H1 (cell line): ENCODE measurements around the gene RAB21. TPM values are rescaled to one million over a fixed set of nuclear protein-coding genes. Genes with fewer than 3 reads are reported as not detected.
A peak's percentile ranks its signal among the peaks of the same experiment; 100 is the strongest.

Source experiments
- BACH1 ChIP-seq: IDR thresholded peaks from 2 replicates; pipeline ENCODE4 v1.6.1; 2012; ENCODE audit warnings: low read length, improper control_type of control experiment
- CEBPB ChIP-seq: IDR thresholded peaks from 2 replicates; pipeline ENCODE4 v1.6.1; 2012; ENCODE audit warnings: low read depth, low read length
- GABPA ChIP-seq: IDR thresholded peaks from 2 replicates; pipeline ENCODE4 v1.6.1; 2011; ENCODE audit warnings: mild to moderate bottlenecking, low read length, moderate library complexity, borderline replicate concordance; ENCODE audit not compliant: insufficient read depth
- JUN ChIP-seq: IDR thresholded peaks from 2 replicates; pipeline ENCODE4 v1.6.1; 2011; ENCODE audit warnings: low read depth, mild to moderate bottlenecking, improper control_type of control experiment, low read length
- RAD21 ChIP-seq, 2 experiments: IDR thresholded peaks in 1 of 2; conservative IDR thresholded peaks in 1 of 2; 2 replicates each; pipeline ENCODE4 v1.6.1; 2011; ENCODE audit warnings: low read depth in 2 of 2, low read length in 2 of 2, improper control_type of control experiment in 1 of 2, inconsistent platforms in 1 of 2, mild to moderate bottlenecking in 1 of 2, moderate library complexity in 1 of 2
- RXRA ChIP-seq: IDR thresholded peaks from 2 replicates; pipeline ENCODE4 v1.6.1; 2011; ENCODE audit warnings: low read depth, mild to moderate bottlenecking, low read length, moderate library complexity; ENCODE audit not compliant: insufficient read depth
- polyA plus RNA-seq, 7 experiments: library from polyadenylated mRNA; depleted of rRNA in 3 of 7; stranded (reverse) in 5 of 7; unstranded in 2 of 7; fragments of >200 nt in 5 of 7; fragments of 200-250 nt in 2 of 7; gene quantifications; 1 replicate in 5 of 7; 2 replicates in 1 of 7; 4 replicates in 1 of 7; pipeline versions ENCODE4 v1.2.1 to v1.2.3, GENCODE V29; 2011 to 2013; ENCODE audit warnings: missing spikeins in 2 of 7, mixed read lengths in 2 of 7
- total RNA-seq: library from RNA; stranded (reverse); fragmentation: NEBNext Ultra II Directional; extraction: Animal tissue kit (Norgen Biotek cat#: 25700); gene quantifications from 2 replicates; pipeline ENCODE4 v1.2.1, GENCODE V29; 2021
- TF ChIP-seq, protein P1 (sequence below): IDR thresholded peaks from 2 replicates; pipeline ENCODE4 v1.6.1; 2011; ENCODE audit warnings: low read length, improper control_type of control experiment

RAB21 gene
- total and polyA plus RNA-seq, 2 of the 8 experiments (the other 6 are each of a cell fraction or from before 2014, with no cell fraction given) = 1.2 to 47.2 TPM

- TF ChIP-seq GABPA (no peak), BACH1 (no peak), RAD21 (IDR thresholded peaks at IDR 0.05 in 1 of 2, conservative IDR thresholded peaks at IDR 0.05 in 1 of 2; ENCODE audit: low read depth in 2 of 2, low read length in 2 of 2) (no peak), CEBPB (no peak), JUN (no peak), RXRA (no peak)
- TF ChIP-seq, protein P1, sequence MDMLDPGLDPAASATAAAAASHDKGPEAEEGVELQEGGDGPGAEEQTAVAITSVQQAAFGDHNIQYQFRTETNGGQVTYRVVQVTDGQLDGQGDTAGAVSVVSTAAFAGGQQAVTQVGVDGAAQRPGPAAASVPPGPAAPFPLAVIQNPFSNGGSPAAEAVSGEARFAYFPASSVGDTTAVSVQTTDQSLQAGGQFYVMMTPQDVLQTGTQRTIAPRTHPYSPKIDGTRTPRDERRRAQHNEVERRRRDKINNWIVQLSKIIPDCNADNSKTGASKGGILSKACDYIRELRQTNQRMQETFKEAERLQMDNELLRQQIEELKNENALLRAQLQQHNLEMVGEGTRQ = peak; percentile 96
Measured at GRCh38 chr12:71754461-71755145, at the start of gene RAB21 (continued).
